Left lung (tissue), 10 donors: Measurements from ENCODE around the gene WDR48. TPM values are rescaled to one million over a fixed set of nuclear protein-coding genes. Genes with fewer than 3 reads are reported as not detected.

ENCODE experiments used
- ATAC-seq: fragments of 200-7000 bp; cut with Tn5 transposase; one replicate; pipeline ENCODE4 v1.9.1; 2020; ENCODE audit warnings: moderate library complexity
- DNase-seq, 4 donors: peaks; one replicate each; pipeline ENCODE4 v3.0.0-alpha.2; 2013 to 2020
- H3K27ac ChIP-seq, 2 donors: fragments of 200-600 bp; sonication (generic) in 1 of 2; one replicate each; pipeline versions ENCODE4 v1.5.0 to v1.8.0; 2020 to 2021
- H3K27me3 ChIP-seq, 2 donors: fragments of 200-600 bp; sonication (generic) in 1 of 2; one replicate each; pipeline versions ENCODE4 v1.5.0 to v1.8.0; 2020 to 2021
- H3K36me3 ChIP-seq, 2 donors: fragments of 200-600 bp; sonication (generic) in 1 of 2; one replicate each; pipeline versions ENCODE4 v1.5.0 to v1.8.0; 2020 to 2021
- H3K4me1 ChIP-seq, 2 donors: fragments of 200-600 bp; one replicate each; pipeline ENCODE4 v1.8.0; 2021
- H3K4me3 ChIP-seq, 2 donors: fragments of 200-600 bp; sonication (generic) in 1 of 2; one replicate each; pipeline versions ENCODE4 v1.5.0 to v1.8.0; 2020 to 2021; ENCODE audit warnings: mild to moderate bottlenecking in 1 of 2
- H3K9me3 ChIP-seq, 2 donors: fragments of 200-600 bp; sonication (generic) in 1 of 2; one replicate each; pipeline versions ENCODE4 v1.5.0 to v1.8.0; 2020 to 2021
- CTCF ChIP-seq, 2 donors: fragments of 200-600 bp; sonication (generic) in 1 of 2; IDR thresholded peaks; one replicate each; pipeline versions ENCODE4 v1.5.0 to v1.8.0; 2021; ENCODE audit warnings: antibody characterized with exemption in 2 of 2
- intact Hi-C, 2 donors: fragments of 100-400 bp; cut with DNase I; formaldehyde crosslinking; loops; one replicate each; pipeline versions ENCODE4 v1.11.2 to v1.14.2; 2022
- polyA plus RNA-seq, 6 donors: library from polyadenylated mRNA; unstranded; fragments of 120-200 nt; gene quantifications; one replicate each; pipeline ENCODE4 v1.2.1, GENCODE V29; 2013; ENCODE audit not compliant: insufficient read length in 6 of 6
- total RNA-seq, 2 donors: library from RNA; stranded (reverse); fragmentation: NEBNext Ultra II Directional; extraction: Animal tissue kit (Norgen Biotek cat#: 25700); gene quantifications; one replicate each; pipeline ENCODE4 v1.2.1, GENCODE V29; 2021
- donor health status: DM: no; HTN: yes; CAD: no.
- donor health status: DM: no; HTN: no; CAD: no.

The WDR48 gene
- total and polyA plus RNA-seq, 8 donors = 25.1 to 89.8 (median 67.7) TPM

- no peaks in the 10 kb centered on the region for H3K27me3 ChIP-seq
- no peak for TF ChIP-seq CTCF (IDR thresholded peaks at IDR 0.05)
- intact Hi-C loops = no loop called here
- ATAC-seq (no peak), DNase-seq (no peak)
- no peaks in the 10 kb centered on the region for H3K9me3 ChIP-seq
- no peak overlapping the region for H3K27ac ChIP-seq
- no peaks in the 10 kb centered on the region for H3K36me3 ChIP-seq
- peaks cover 10 to 31% of the 10 kb centered on the region in 2 donors for H3K4me1 ChIP-seq
- no peak overlapping the region for H3K4me3 ChIP-seq
Observed at GRCh38 chr3:39110041-39110639, 58.3 kb downstream of the WDR48 start.

GRCh38 chr3:39112113-39112512 lies 60.3 kb downstream of the WDR48 start:
- H3K27me3 ChIP-seq = no peaks in the 10 kb centered on the region
- H3K36me3 ChIP-seq = peaks cover 0 to 6% of the 10 kb centered on the region in 2 donors
- no peaks in the 10 kb centered on the region for H3K9me3 ChIP-seq
- DNase-seq (no peak), ATAC-seq (no peak)
- no peak for TF ChIP-seq CTCF (IDR thresholded peaks at IDR 0.05)
- peaks cover 4 to 15% of the 10 kb centered on the region in 2 donors for H3K4me1 ChIP-seq
- H3K4me3 ChIP-seq = no peak overlapping the region
- intact Hi-C loops = no loop called here
- H3K27ac ChIP-seq = no peak overlapping the region

- H3K27ac ChIP-seq = no peak overlapping the region
- H3K36me3 ChIP-seq = peaks cover 0 to 6% of the 10 kb centered on the region in 2 donors
- H3K4me3 ChIP-seq = no peak overlapping the region
- H3K27me3 ChIP-seq = no peaks in the 10 kb centered on the region
- ATAC-seq = no peak
- peaks cover 4 to 15% of the 10 kb centered on the region in 2 donors for H3K4me1 ChIP-seq
- TF ChIP-seq CTCF (IDR thresholded peaks at IDR 0.05) = no peak
- no peaks in the 10 kb centered on the region for H3K9me3 ChIP-seq
- intact Hi-C loops = no loop called here
- no peak for DNase-seq
Observed at GRCh38 chr3:39112535-39112934, 60.7 kb downstream of the WDR48 start.

- intact Hi-C loops = no loop called here
- no peak for TF ChIP-seq CTCF (IDR thresholded peaks at IDR 0.05)
- Histone ChIP-seq H3K27me3 (no peaks in the 10 kb centered on the region), H3K27ac (no peak overlapping the region), H3K9me3 (no peaks in the 10 kb centered on the region), H3K4me3 (no peak overlapping the region), H3K36me3 (peaks cover 0 to 11% of the 10 kb centered on the region in 2 donors), H3K4me1 (peaks cover under 1 to 9% of the 10 kb centered on the region in 2 donors)
- ATAC-seq (no peak), DNase-seq (no peak)
Observed at GRCh38 chr3:39113291-39113690, 61.5 kb downstream of the WDR48 start.

- H3K27ac ChIP-seq = no peak overlapping the region
- TF ChIP-seq CTCF (IDR thresholded peaks at IDR 0.05) = no peak
- no peak for ATAC-seq
- no peak for DNase-seq
- no peaks in the 10 kb centered on the region for H3K9me3 ChIP-seq
- H3K4me3 ChIP-seq = no peak overlapping the region
- no peaks in the 10 kb centered on the region for H3K27me3 ChIP-seq
- intact Hi-C loops = no loop called here
- H3K36me3 ChIP-seq = peaks cover 0 to 18% of the 10 kb centered on the region in 2 donors
- no peaks in the 10 kb centered on the region for H3K4me1 ChIP-seq
Observed at GRCh38 chr3:39114456-39114855, 62.6 kb downstream of the WDR48 start.
